ENCODE measurements around the gene KLHDC2. TPM values are rescaled to one million over a fixed set of nuclear protein-coding genes. Genes with fewer than 3 reads are reported as not detected.

Gene KLHDC2
- total and polyA plus RNA-seq, 2 donors (not counting 3 experiments of a cell fraction or from before 2014, with no cell fraction given), result 25.2 to 29.2 TPM

- intact Hi-C loops (cut with micrococcal nuclease), result loop anchor here (1.0 to 5.0 kb wide), 3 partner anchors 74 to 765 kb away; partner anchors contain the start of genes KLHDC1, MAP4K5 and RPS29
- H3K9me3 ChIP-seq (replicated peaks; ENCODE audit: control insufficient read depth, insufficient read depth, low read length), result no peaks in the 10 kb centered on the region
- H2AFZ ChIP-seq (ENCODE audit: low read depth, low read length), result peak overlapping the region; percentile 93
- dilution Hi-C loops (cut with MboI; ENCODE audit: extremely low pct_ligation_motif_present, low sequenced_read_pairs), result no loop called here
- H3K36me3 ChIP-seq (ENCODE audit: control insufficient read depth in 2 of 2, extremely low read depth in 1 of 2, insufficient read depth in 2 of 2, low read length in 2 of 2), result no peaks in the 10 kb centered on the region
- DNase-seq (ENCODE audit: low read depth, low spot score) (no peak), FAIRE-seq (peak; percentile 15)
- H3K4me1 ChIP-seq (ENCODE audit: control insufficient read depth, extremely low read depth, insufficient read depth, low read length), result peaks cover 16% of the 10 kb centered on the region
- POLR2A ChIA-PET, result interaction anchor here (0.6 to 2.2 kb wide), 6 partner anchors 36 to 973 kb away, joined by 3 to 12 read pairs (median 3); partner anchors contain the start of genes KLHDC1 and RPS29
- CTCF ChIA-PET, result interaction anchor here (0.6 to 3.6 kb wide), 7 partner anchors 17 to 305 kb away, joined by 3 to 49 read pairs (median 7); partner anchors contain the start of genes DNAAF2, NEMF and POLE2
- H3K9ac ChIP-seq (replicated peaks; ENCODE audit: extremely low read depth, insufficient read depth, low read length), result peak overlapping the region; percentile 91
- peaks cover 10% of the 10 kb centered on the region for H3K79me2 ChIP-seq (ENCODE audit: control insufficient read depth, insufficient read depth, low read length)
- H3K27me3 ChIP-seq (ENCODE audit: control insufficient read depth in 2 of 2, insufficient read depth in 2 of 2, low read length in 2 of 2), result no peaks in the 10 kb centered on the region
- no TSS peak for BruUV-seq (replicated peaks)
- H4K20me1 ChIP-seq (replicated peaks; ENCODE audit: control insufficient read depth, extremely low read depth, insufficient read depth, low read length), result no peaks in the 10 kb centered on the region
- H3K27ac ChIP-seq (ENCODE audit: insufficient read depth, low read depth, low read length), result peak overlapping the region; percentile 86
- H3K9me1 ChIP-seq (replicated peaks; ENCODE audit: control insufficient read depth, extremely low read depth, insufficient read depth, low read length), result no peaks in the 10 kb centered on the region
- H3K4me2 ChIP-seq (ENCODE audit: insufficient read depth, low read length), result peak overlapping the region; percentile 98
- no peak for TF ChIP-seq POLR2A (IDR thresholded peaks at IDR 0.05; ENCODE audit: low read depth, low read length)
- TF ChIP-seq FOS (IDR thresholded peaks at IDR 0.05; ENCODE audit: borderline replicate concordance, insufficient read depth, low read length), result no peak
- no peak for TF ChIP-seq GATA2 (IDR thresholded peaks at IDR 0.05; ENCODE audit: insufficient read depth, insufficient read length, low read depth, low read length)
- no peak for TF ChIP-seq EZH2 (IDR thresholded peaks at IDR 0.05; ENCODE audit: borderline replicate concordance, low read depth, low read length, severe bottlenecking)
- TF ChIP-seq, protein P1, sequence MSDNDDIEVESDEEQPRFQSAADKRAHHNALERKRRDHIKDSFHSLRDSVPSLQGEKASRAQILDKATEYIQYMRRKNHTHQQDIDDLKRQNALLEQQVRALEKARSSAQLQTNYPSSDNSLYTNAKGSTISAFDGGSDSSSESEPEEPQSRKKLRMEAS (IDR thresholded peaks at IDR 0.05; ENCODE audit: insufficient read depth, insufficient read length), result no peak
- TF ChIP-seq POLR2AphosphoS5 (IDR thresholded peaks at IDR 0.05; ENCODE audit: insufficient read depth, low read depth, low read length), result no peak
- TF ChIP-seq MYC (IDR thresholded peaks at IDR 0.05; ENCODE audit: low read depth, low read length), result no peak
- H3K4me3 ChIP-seq (replicated peaks in 1 of 3; ENCODE audit: insufficient read depth in 1 of 3, low read depth in 1 of 3, low read length in 3 of 3), result peak overlapping the region in 2 of 3 experiments; percentile 75 to 86
Observed at GRCh38 chr14:49766839-49767238, 1.1 kb upstream of the KLHDC2 start.

DNA sequence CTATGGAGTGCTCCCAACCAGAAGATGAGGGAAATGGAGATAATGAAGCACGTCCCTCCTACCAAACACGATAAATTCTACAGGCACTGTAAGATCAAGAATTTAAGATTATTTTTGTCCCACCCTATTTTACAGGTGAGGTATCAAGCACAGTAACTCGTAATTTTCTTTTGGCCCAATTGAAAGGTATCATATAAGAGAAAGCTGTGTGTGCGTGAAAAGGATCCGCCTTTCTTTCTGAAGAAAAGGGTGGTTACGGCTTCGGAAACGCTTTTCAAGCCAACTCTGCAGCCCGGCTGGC lies 733 bp upstream of the KLHDC2 start:
- Histone ChIP-seq H3K9me1 (replicated peaks; ENCODE audit: control insufficient read depth, extremely low read depth, insufficient read depth, low read length) (no peaks in the 10 kb centered on the region), H4K20me1 (replicated peaks; ENCODE audit: control insufficient read depth, extremely low read depth, insufficient read depth, low read length) (no peaks in the 10 kb centered on the region), H3K4me2 (ENCODE audit: insufficient read depth, low read length) (peak overlapping the region; percentile 98), H3K27me3 (ENCODE audit: control insufficient read depth in 2 of 2, insufficient read depth in 2 of 2, low read length in 2 of 2) (no peaks in the 10 kb centered on the region), H3K79me2 (ENCODE audit: control insufficient read depth, insufficient read depth, low read length) (peaks cover 10% of the 10 kb centered on the region), H3K4me3 (replicated peaks in 1 of 3; ENCODE audit: insufficient read depth in 1 of 3, low read depth in 1 of 3, low read length in 3 of 3) (peak overlapping the region; percentile 68 to 86 (median 75)), H2AFZ (ENCODE audit: low read depth, low read length) (peak overlapping the region; percentile 93), H3K4me1 (ENCODE audit: control insufficient read depth, extremely low read depth, insufficient read depth, low read length) (peaks cover 16% of the 10 kb centered on the region), H3K27ac (ENCODE audit: insufficient read depth, low read depth, low read length) (peak overlapping the region; percentile 86), H3K9me3 (replicated peaks; ENCODE audit: control insufficient read depth, insufficient read depth, low read length) (no peaks in the 10 kb centered on the region), H3K36me3 (ENCODE audit: control insufficient read depth in 2 of 2, extremely low read depth in 1 of 2, insufficient read depth in 2 of 2, low read length in 2 of 2) (no peaks in the 10 kb centered on the region), H3K9ac (replicated peaks; ENCODE audit: extremely low read depth, insufficient read depth, low read length) (peak overlapping the region; percentile 91)
- dilution Hi-C loops (cut with MboI; ENCODE audit: extremely low pct_ligation_motif_present, low sequenced_read_pairs) (no loop called here), intact Hi-C loops (cut with micrococcal nuclease) (loop anchor here (1.0 to 5.0 kb wide), 3 partner anchors 74 to 765 kb away; partner anchors contain the start of genes KLHDC1, MAP4K5 and RPS29)
- no peak for TF ChIP-seq MYC (IDR thresholded peaks at IDR 0.05; ENCODE audit: low read depth, low read length)
- BruUV-seq (replicated peaks), result no TSS peak
- no peak for FAIRE-seq
- DNase-seq (ENCODE audit: low read depth, low spot score), result no peak
- ChIA-PET CTCF (interaction anchor here (0.6 to 3.6 kb wide), 11 partner anchors 16 to 307 kb away, joined by 3 to 49 read pairs (median 4); partner anchors contain the start of genes DNAAF2, MGAT2, NEMF and POLE2), POLR2A (interaction anchor here (0.6 to 2.2 kb wide), 6 partner anchors 36 to 973 kb away, joined by 3 to 12 read pairs (median 3); partner anchors contain the start of genes KLHDC1 and RPS29)

All from endothelial cell of umbilical vein (primary cell).